VCaP (cell line): ENCODE measurements around the gene TNFAIP8L3.

Experiments used
- H3K27ac ChIP-seq: fragments of 450-650 bp; 2 replicates; pipeline ENCODE4 v1.5.1; 2017
- CTCF ChIP-seq: fragments of 450-650 bp; conservative IDR thresholded peaks from 2 replicates; pipeline ENCODE4 v1.5.1; 2017; ENCODE audit warnings: mild to moderate bottlenecking, moderate library complexity

Gene TNFAIP8L3

GRCh38 chr15:51088585-51088984 lies 6.1 kb downstream of the TNFAIP8L3 start:
- TF ChIP-seq CTCF: no peak
- H3K27ac ChIP-seq: no peak overlapping the region

- no peak overlapping the region for H3K27ac ChIP-seq
- TF ChIP-seq CTCF: no peak
Measured at GRCh38 chr15:51087513-51087912, 7.2 kb downstream of the TNFAIP8L3 start.

- H3K27ac ChIP-seq: no peak overlapping the region
- no peak for TF ChIP-seq CTCF
Measured at GRCh38 chr15:51086409-51086808, 8.3 kb downstream of the TNFAIP8L3 start.

- H3K27ac ChIP-seq: no peak overlapping the region
- TF ChIP-seq CTCF: no peak
Measured at GRCh38 chr15:51085764-51086163, 8.9 kb downstream of the TNFAIP8L3 start.

GRCh38 chr15:51083641-51084166 lies 11.0 kb downstream of the TNFAIP8L3 start:
- no peak overlapping the region for H3K27ac ChIP-seq
- TF ChIP-seq CTCF: no peak

- H3K27ac ChIP-seq: no peak overlapping the region
- TF ChIP-seq CTCF: no peak
Measured at GRCh38 chr15:51082246-51082645, 12.5 kb downstream of the TNFAIP8L3 start.

GRCh38 chr15:51080286-51080685 lies 14.4 kb downstream of the TNFAIP8L3 start:
- H3K27ac ChIP-seq: no peak overlapping the region
- TF ChIP-seq CTCF: no peak
